IPS-18c (cell line): ENCODE measurements around the gene COPB1.
A peak's percentile ranks its signal among the peaks of the same experiment; 100 is the strongest.

Experiments used
- H3K4me3 ChIP-seq: 2 replicates; pipeline ENCODE4 v1.7.0; 2013; ENCODE audit warnings: low read depth, mild to moderate bottlenecking, low read length, moderate library complexity; ENCODE audit not compliant: insufficient read depth
- H3K9me3 ChIP-seq: one replicate; pipeline ENCODE4 v1.6.1; 2013; ENCODE audit warnings: mild to moderate bottlenecking, low read length, moderate library complexity; ENCODE audit not compliant: control insufficient read depth, insufficient read depth

COPB1 gene

GRCh38 chr11:14451825-14452224, 47.8 kb downstream of the COPB1 start:
- Histone ChIP-seq H3K9me3 (no peaks in the 10 kb centered on the region), H3K4me3 (no peak overlapping the region)

DNA sequence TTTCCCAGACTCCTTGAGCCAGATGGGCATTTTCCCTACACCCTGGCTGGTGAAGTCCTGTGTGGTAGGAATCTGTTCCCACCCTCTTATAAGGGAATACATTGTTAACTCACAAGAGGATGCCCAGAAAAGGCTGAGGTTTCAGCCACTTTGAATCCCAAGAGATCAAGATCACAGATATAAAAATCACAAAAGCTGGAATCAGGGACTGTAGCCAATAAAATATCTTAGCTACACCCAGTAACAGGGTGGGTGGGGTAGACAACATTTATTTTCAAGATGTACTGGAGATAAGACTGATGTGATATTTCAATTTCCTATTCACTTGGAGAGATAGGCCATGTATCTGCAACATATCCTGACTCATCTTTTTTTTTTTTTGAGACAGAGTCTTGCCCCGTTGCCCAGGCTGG, 50.3 kb downstream of the COPB1 start:
- no peak overlapping the region for H3K4me3 ChIP-seq
- H3K9me3 ChIP-seq = no peaks in the 10 kb centered on the region

DNA sequence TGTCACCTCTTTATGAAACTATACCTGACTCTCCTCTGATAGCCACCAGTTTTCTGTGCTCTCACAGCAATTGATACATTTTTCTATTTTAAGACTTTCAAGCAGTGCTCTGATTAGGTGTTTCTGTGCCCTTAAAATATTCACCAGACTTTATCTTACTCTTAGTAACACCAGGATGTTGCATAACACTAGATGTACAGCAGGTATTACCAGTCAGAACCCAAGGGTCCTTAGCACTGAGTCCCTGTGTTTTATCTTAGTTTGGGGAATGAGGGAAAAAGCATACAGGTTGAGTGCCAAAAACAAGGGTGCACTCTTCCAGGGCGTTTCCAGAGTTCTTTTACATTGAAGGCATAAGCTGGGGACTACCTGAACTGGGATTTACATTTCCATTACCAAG, 51.4 kb downstream of the COPB1 start:
- no peaks in the 10 kb centered on the region for H3K9me3 ChIP-seq
- no peak overlapping the region for H3K4me3 ChIP-seq

DNA sequence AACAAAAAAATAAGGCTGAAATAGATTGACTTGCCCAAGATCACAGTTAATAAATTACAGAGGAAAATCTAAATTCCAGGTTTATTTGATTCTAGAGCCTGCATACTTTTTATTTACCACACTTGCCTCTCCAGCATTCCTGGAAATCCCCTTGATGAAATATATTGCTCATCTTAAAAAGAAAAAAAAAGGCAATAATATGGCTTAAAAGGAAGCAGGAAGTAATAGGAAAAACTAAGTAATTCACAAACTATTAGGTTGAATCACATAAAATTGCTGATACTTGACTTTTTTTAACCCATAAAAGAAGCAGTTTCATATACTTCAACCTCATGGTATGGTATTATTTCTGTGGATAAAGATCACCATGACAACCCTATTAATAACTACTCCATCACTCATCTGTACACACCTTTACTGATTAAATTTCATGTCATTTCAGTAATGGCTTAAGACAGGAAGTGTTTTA, 52.9 kb downstream of the COPB1 start:
- Histone ChIP-seq H3K4me3 (no peak overlapping the region), H3K9me3 (no peaks in the 10 kb centered on the region)

DNA sequence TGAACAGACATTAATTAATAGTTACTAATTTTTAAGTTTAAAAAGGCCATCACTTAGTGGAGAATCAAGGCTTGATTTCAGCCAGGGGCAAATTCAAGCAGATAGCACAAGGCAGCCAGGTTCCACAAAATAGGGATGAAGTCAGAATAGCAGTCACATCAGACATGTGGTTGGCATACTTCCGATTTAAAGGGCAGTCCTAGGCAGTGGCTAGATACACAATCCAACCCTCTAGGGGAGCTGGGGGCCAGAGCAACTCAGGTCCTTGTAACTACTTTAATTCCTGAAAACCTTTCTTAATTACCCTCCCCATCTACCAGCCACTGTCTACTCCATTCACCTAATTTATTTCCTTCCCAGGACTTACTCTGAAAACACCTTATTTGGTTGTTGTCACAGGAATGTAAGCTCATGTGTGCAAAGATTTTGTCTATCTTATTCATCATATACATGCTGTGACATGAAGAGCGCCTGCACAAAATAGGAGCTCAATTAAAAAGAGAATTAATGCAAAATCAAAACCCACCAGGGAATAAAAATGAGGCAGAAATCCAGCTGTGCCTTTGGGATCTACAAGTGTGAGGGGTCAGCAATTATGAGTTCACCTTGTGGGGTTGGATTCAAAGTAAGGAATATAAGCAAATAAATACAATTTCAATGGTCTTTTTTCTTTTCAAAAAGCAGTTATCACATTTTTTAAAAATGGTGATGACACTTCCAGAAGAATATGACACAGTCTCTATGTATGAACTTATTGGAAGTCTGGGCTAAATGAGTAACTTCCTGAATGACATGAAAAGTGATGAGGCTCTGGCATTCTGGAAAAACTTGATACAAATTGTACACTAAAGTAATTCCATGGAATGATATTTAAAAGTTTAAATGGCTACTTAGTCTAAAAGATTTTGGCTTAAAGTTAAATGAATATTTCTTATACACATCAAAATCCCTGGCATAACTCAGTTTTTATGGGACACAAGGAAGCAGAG, 53.8 kb downstream of the COPB1 start:
- Histone ChIP-seq H3K4me3 (no peak overlapping the region), H3K9me3 (no peaks in the 10 kb centered on the region)

GRCh38 chr11:14444441-14445189, 55.0 kb downstream of the COPB1 start:
- Histone ChIP-seq H3K4me3 (no peak overlapping the region), H3K9me3 (no peaks in the 10 kb centered on the region)

DNA sequence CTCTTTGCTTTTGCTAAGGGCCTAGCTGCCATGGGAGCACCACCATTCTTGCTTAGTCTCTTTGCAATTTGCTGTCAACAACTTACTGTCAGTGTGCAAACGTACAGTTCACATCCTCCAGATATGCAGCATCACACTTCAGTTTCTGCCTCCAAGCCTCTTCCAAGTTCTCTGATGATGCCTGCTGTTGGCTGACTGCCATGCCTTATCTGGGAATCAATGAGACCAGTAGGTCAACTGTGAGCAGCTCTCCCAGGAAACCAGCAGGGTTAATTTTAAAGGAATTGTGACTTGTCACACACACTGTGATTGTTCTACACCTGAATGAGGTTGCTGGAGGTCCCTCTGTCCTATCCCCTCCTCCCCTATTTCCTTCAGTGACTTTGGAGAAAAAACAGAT, 56.0 kb downstream of the COPB1 start:
- Histone ChIP-seq H3K4me3 (no peak overlapping the region), H3K9me3 (no peaks in the 10 kb centered on the region)

DNA sequence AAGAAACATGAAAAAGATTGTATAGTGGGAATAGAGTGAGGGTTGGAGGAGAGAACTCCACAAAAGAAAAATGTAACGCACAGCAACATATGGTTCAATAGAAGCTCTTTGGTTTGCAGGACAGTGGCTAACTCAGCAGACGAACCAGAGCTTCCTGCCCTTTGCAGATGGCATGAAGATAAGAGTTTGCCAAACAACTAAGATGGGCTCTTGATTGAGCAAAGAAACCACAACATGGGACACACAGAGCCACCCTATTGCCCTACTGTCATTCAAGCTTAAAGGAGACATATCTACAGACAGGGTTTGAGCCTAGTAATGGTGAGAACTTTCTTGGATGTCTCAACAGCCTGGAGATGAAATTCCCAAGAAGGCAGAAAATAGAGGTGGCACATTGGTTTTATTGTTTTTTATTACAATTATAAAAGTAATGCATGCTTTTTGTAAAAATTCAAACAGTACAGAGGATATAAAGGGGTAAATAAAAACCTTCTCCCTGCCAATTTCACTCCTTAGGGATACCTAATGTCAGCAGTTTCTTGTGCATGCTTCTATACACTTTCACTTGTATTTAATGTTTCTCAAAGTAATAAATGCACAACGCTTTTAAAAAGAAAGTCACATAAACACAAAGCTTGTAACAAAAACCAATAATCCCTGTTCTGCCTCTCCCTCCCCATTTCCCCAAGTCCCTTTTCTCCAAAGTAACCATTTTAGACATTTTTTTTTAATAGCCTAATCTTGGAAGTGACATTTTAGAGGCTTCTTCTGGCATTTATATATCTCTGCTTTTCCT, 63.7 kb downstream of the COPB1 start:
- H3K4me3 ChIP-seq = no peak overlapping the region
- H3K9me3 ChIP-seq = no peaks in the 10 kb centered on the region

- Histone ChIP-seq H3K4me3 (no peak overlapping the region), H3K9me3 (no peaks in the 10 kb centered on the region)
These were observed 74.0 kb downstream of the COPB1 start for GRCh38 chr11:14425621-14426020.

- H3K4me3 ChIP-seq = no peak overlapping the region
- no peaks in the 10 kb centered on the region for H3K9me3 ChIP-seq
These were observed 75.5 kb downstream of the COPB1 start for GRCh38 chr11:14424096-14424495.

- H3K9me3 ChIP-seq = no peaks in the 10 kb centered on the region
- no peak overlapping the region for H3K4me3 ChIP-seq
These were observed 76.0 kb downstream of the COPB1 start for GRCh38 chr11:14423633-14424032.

- Histone ChIP-seq H3K9me3 (no peaks in the 10 kb centered on the region), H3K4me3 (0 out of 2 replicates have a peak overlapping the region, but pooled peaks have one; percentile 9)
These were observed 76.8 kb downstream of the COPB1 start for GRCh38 chr11:14422814-14423182.

GRCh38 chr11:14422052-14422813, 77.4 kb downstream of the COPB1 start:
- Histone ChIP-seq H3K9me3 (no peaks in the 10 kb centered on the region), H3K4me3 (0 out of 2 replicates have a peak overlapping the region, but pooled peaks have one; percentile 9)

- Histone ChIP-seq H3K9me3 (no peaks in the 10 kb centered on the region), H3K4me3 (no peak overlapping the region)
These were observed 79.4 kb downstream of the COPB1 start for GRCh38 chr11:14420223-14420622.

DNA sequence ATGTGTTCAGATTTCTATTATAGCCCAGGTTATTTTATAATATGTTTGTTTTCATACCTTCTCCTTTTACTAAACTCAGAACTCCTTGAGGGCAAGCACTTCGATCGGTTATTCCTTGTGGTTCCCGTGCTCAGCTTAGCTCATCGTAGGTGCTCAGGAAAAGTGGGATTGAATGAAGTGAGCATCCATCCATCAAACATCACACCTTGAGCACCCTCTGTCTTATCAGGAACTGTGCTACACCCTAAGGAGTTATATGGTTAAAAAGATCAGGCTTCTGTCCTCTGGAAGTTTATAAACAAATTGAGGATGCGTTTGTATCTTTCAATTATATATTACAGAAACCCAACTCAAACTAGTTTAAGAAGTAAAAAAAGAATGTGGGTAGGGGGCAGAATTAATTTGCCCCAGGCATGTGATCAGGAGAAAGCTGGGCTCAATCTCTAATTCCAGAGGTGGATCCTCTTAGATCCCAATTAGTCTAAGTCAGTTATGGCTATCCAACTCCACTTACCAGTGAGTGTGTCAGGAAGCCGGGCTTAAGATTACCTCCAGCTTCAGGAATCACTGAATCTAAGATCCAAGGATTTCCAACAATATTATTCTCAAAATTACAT, 80.7 kb downstream of the COPB1 start:
- Histone ChIP-seq H3K4me3 (no peak overlapping the region), H3K9me3 (no peaks in the 10 kb centered on the region)

GRCh38 chr11:14417617-14418374, 81.8 kb downstream of the COPB1 start:
- Histone ChIP-seq H3K4me3 (no peak overlapping the region), H3K9me3 (no peaks in the 10 kb centered on the region)
